Suppressor macrophage treated with lipopolysaccharide for 1 hour (primary cell): ENCODE data around the gene CNPY4.
A peak's percentile ranks its signal among the peaks of the same experiment; 100 is the strongest.

Experiments used
- DNase-seq, 3 donors: peaks; one replicate each; pipeline ENCODE4 v3.0.0-alpha.2; 2020 to 2022

The CNPY4 gene

GRCh38 chr7:100091411-100092181, 27.8 kb upstream of the CNPY4 start:
- no peak for DNase-seq

- no peak for DNase-seq
Observed at GRCh38 chr7:100093054-100093453, 26.4 kb upstream of the CNPY4 start.

- no peak for DNase-seq
Observed at GRCh38 chr7:100093498-100093897, 25.9 kb upstream of the CNPY4 start.

- DNase-seq = no peak
Observed at GRCh38 chr7:100093925-100094486, 25.4 kb upstream of the CNPY4 start.

- DNase-seq = no peak
Observed at GRCh38 chr7:100095289-100095688, 24.1 kb upstream of the CNPY4 start.

- no peak for DNase-seq
Observed at GRCh38 chr7:100095704-100096103, 23.7 kb upstream of the CNPY4 start.

GRCh38 chr7:100098913-100099312, 20.5 kb upstream of the CNPY4 start:
- DNase-seq = no peak

- no peak for DNase-seq
Observed at GRCh38 chr7:100099452-100099851, 20.0 kb upstream of the CNPY4 start.

- DNase-seq = peak; percentile 97 to 99 (median 98)
Observed at GRCh38 chr7:100100420-100101015, 18.9 kb upstream of the CNPY4 start.

- peak; percentile 99 for DNase-seq
Observed at GRCh38 chr7:100101016-100101862, 18.2 kb upstream of the CNPY4 start, which contains the start of the genes AP4M1 and MCM7. AP4M1 (plus strand) TSS chr7:100101643; CDS start chr7:100101715, 72 bp downstream. MCM7 (minus strand) TSS chr7:100101397; CDS start chr7:100101294, 103 bp downstream.

GRCh38 chr7:100102950-100103840, 16.2 kb upstream of the CNPY4 start:
- DNase-seq = no peak

- no peak for DNase-seq
Observed at GRCh38 chr7:100105534-100105933, 13.9 kb upstream of the CNPY4 start.

GRCh38 chr7:100106633-100107032, 12.8 kb upstream of the CNPY4 start:
- DNase-seq = no peak

GRCh38 chr7:100107125-100107737, 12.2 kb upstream of the CNPY4 start:
- DNase-seq = no peak

- no peak for DNase-seq
Observed at GRCh38 chr7:100107890-100108289, 11.5 kb upstream of the CNPY4 start.

GRCh38 chr7:100109521-100110163, 9.8 kb upstream of the CNPY4 start:
- DNase-seq = no peak

GRCh38 chr7:100111156-100111555, 8.3 kb upstream of the CNPY4 start:
- DNase-seq = no peak

GRCh38 chr7:100111914-100112313, 7.5 kb upstream of the CNPY4 start:
- no peak for DNase-seq

GRCh38 chr7:100115026-100115425, 4.4 kb upstream of the CNPY4 start:
- DNase-seq = no peak

- DNase-seq = no peak
Observed at GRCh38 chr7:100118388-100119071, 904 bp upstream of the CNPY4 start.
